H1 (cell line): ENCODE measurements around the gene UBIAD1. TPM values are rescaled to one million over a fixed set of nuclear protein-coding genes. Genes with fewer than 3 reads are reported as not detected.

Source experiments
- CTCF ChIA-PET: fragments of 300-600 bp; sonication (Branson Sonifier 250); formaldehyde crosslinking; loops from one replicate; lab custom pipeline; 2021; ENCODE audit not compliant: partially characterized antibody; lab: Charles Lee
- POLR2A ChIA-PET: fragments of 300-600 bp; sonication (Branson Sonifier 250); formaldehyde crosslinking; loops from one replicate; lab custom pipeline; 2021; ENCODE audit warnings: inconsistent platforms; ENCODE audit not compliant: partially characterized antibody; lab: Charles Lee
- DNase-seq, 2 experiments: peaks; one replicate each; pipeline versions ENCODE4 v3.0.0 to v3.0.0-alpha.2; 2010 to 2022; ENCODE audit warnings: low spot score in 2 of 2, low read depth in 1 of 2, mixed read lengths in 1 of 2
- FAIRE-seq: peaks from 2 replicates; lab custom pipeline; 2011; peaks lifted over from hg19 to GRCh38; lab: Jason Lieb, UNC
- H2AFZ ChIP-seq: 2 replicates; pipeline ENCODE4 v1.8.1; 2012; ENCODE audit warnings: low read length, inconsistent platforms
- H2AK5ac ChIP-seq: 2 replicates; pipeline ENCODE4 v1.6.1; 2013; ENCODE audit warnings: low read depth, low read length
- H2BK120ac ChIP-seq: replicated peaks from 2 replicates; pipeline ENCODE3; 2013; ENCODE audit warnings: low read depth, low read length, inconsistent platforms
- H2BK12ac ChIP-seq: 2 replicates; pipeline ENCODE4 v1.6.1; 2013; ENCODE audit warnings: low read depth, low read length
- H2BK15ac ChIP-seq: 2 replicates; pipeline ENCODE4 v1.6.1; 2013; ENCODE audit warnings: low read length
- H2BK20ac ChIP-seq: 2 replicates; pipeline ENCODE4 v1.6.1; 2013; ENCODE audit warnings: low read length
- H2BK5ac ChIP-seq: 2 replicates; pipeline ENCODE4 v1.6.1; 2013; ENCODE audit warnings: low read depth, low read length
- H3K14ac ChIP-seq: 2 replicates; pipeline ENCODE4 v1.6.1; 2013; ENCODE audit warnings: inconsistent platforms; ENCODE audit not compliant: insufficient read length
- H3K18ac ChIP-seq: 2 replicates; pipeline ENCODE4 v1.6.1; 2013; ENCODE audit warnings: low read length; ENCODE audit errors: extremely low read depth
- H3K23ac ChIP-seq: 2 replicates; pipeline ENCODE4 v1.6.1; 2013; ENCODE audit warnings: inconsistent platforms; ENCODE audit not compliant: insufficient read length
- H3K23me2 ChIP-seq: 2 replicates; pipeline ENCODE4 v1.6.1; 2013; ENCODE audit warnings: low read depth, low read length
- H3K27ac ChIP-seq: 2 replicates; pipeline ENCODE4 v1.6.1; 2011; ENCODE audit warnings: low read depth, low read length, inconsistent platforms
- H3K27me3 ChIP-seq, 4 experiments: replicated peaks in 1 of 4; 1 replicate in 1 of 4; 2 replicates in 3 of 4; pipeline versions ENCODE4 v1.6.1 to v1.8.1; 2011 to 2013; ENCODE audit warnings: low read length in 3 of 4, mild to moderate bottlenecking in 3 of 4, inconsistent platforms in 2 of 4, mixed read lengths in 2 of 4, moderate library complexity in 1 of 4; ENCODE audit not compliant: control insufficient read depth in 3 of 4, insufficient read depth in 3 of 4; ENCODE audit errors: extremely low read depth in 1 of 4
- H3K36me3 ChIP-seq, 4 experiments: 2 replicates each; pipeline versions ENCODE4 v1.6.1 to v1.8.1; 2011 to 2013; ENCODE audit warnings: mild to moderate bottlenecking in 4 of 4, low read length in 3 of 4, moderate library complexity in 2 of 4, control low read depth in 1 of 4, inconsistent platforms in 1 of 4; ENCODE audit not compliant: insufficient read depth in 4 of 4, control insufficient read depth in 2 of 4
- H3K4ac ChIP-seq: replicated peaks from 2 replicates; pipeline ENCODE3; 2013; ENCODE audit warnings: low read length, low read depth, mixed read lengths, inconsistent platforms; ENCODE audit not compliant: insufficient read length
- H3K4me1 ChIP-seq, 4 experiments: replicated peaks in 1 of 4; 1 replicate in 1 of 4; 2 replicates in 3 of 4; pipeline versions ENCODE4 v1.6.1 to v1.8.1; 2011 to 2013; ENCODE audit warnings: low read length in 3 of 4, inconsistent platforms in 2 of 4, mixed read lengths in 1 of 4; ENCODE audit not compliant: insufficient read depth in 4 of 4, control insufficient read depth in 3 of 4
- H3K4me2 ChIP-seq, 2 experiments: 2 replicates each; pipeline versions ENCODE4 v1.6.1 to v1.8.1; 2011 to 2013; ENCODE audit warnings: low read depth in 2 of 2, low read length in 2 of 2, control low read depth in 1 of 2, inconsistent platforms in 1 of 2, mild to moderate bottlenecking in 1 of 2; ENCODE audit not compliant: insufficient read depth in 1 of 2
- H3K4me3 ChIP-seq, 4 experiments: fragments of 200-600, 300-600 bp in 1 of 4; sonication (generic), shearing (Covaris generic), sonication (Bioruptor Twin) in 1 of 4; 2 replicates each; pipeline versions ENCODE4 v1.5.1 to v1.8.1; 2011 to 2016; ENCODE audit warnings: low read length in 4 of 4, low read depth in 3 of 4, control low read depth in 2 of 4, inconsistent platforms in 2 of 4, mild to moderate bottlenecking in 2 of 4, mixed read lengths in 1 of 4, moderate library complexity in 1 of 4; ENCODE audit not compliant: insufficient read depth in 2 of 4; ENCODE audit errors: extremely low read depth in 1 of 4
- H3K56ac ChIP-seq: replicated peaks from 2 replicates; pipeline ENCODE3; 2013; ENCODE audit warnings: low read depth, mild to moderate bottlenecking, mixed read lengths, low read length, inconsistent platforms; ENCODE audit not compliant: insufficient read length
- H3K79me1 ChIP-seq: 2 replicates; pipeline ENCODE4 v1.6.1; 2013; ENCODE audit warnings: low read depth, low read length, control low read depth
- H3K79me2 ChIP-seq, 2 experiments: 2 replicates each; pipeline versions ENCODE4 v1.6.1 to v1.8.1; 2012 to 2013; ENCODE audit warnings: low read length in 2 of 2, mild to moderate bottlenecking in 2 of 2, inconsistent platforms in 1 of 2; ENCODE audit not compliant: insufficient read depth in 2 of 2, control insufficient read depth in 1 of 2
- H3K9ac ChIP-seq, 4 experiments: replicated peaks in 1 of 4; 1 replicate in 1 of 4; 2 replicates in 3 of 4; pipeline versions ENCODE4 v1.6.1 to v1.8.1; 2011 to 2013; ENCODE audit warnings: low read depth in 3 of 4, low read length in 3 of 4, control low read depth in 2 of 4, mild to moderate bottlenecking in 2 of 4, moderate library complexity in 2 of 4, inconsistent platforms in 1 of 4; ENCODE audit errors: extremely low read depth in 1 of 4
- H3K9me3 ChIP-seq, 2 experiments: 2 replicates each; pipeline versions ENCODE4 v1.6.1 to v1.8.1; 2012 to 2013; ENCODE audit warnings: mild to moderate bottlenecking in 2 of 2, moderate library complexity in 2 of 2, control low read depth in 1 of 2, inconsistent platforms in 1 of 2, low read depth in 1 of 2, low read length in 1 of 2, mixed read lengths in 1 of 2; ENCODE audit not compliant: insufficient read depth in 2 of 2
- H4K20me1 ChIP-seq, 2 experiments: replicated peaks in 1 of 2; 2 replicates each; pipeline versions ENCODE3 to v1.8.1; 2011 to 2013; ENCODE audit warnings: inconsistent platforms in 2 of 2, low read length in 2 of 2, mild to moderate bottlenecking in 1 of 2; ENCODE audit not compliant: insufficient read depth in 2 of 2, control insufficient read depth in 1 of 2
- H4K5ac ChIP-seq: 2 replicates; pipeline ENCODE4 v1.6.1; 2013; ENCODE audit warnings: low read length, low read depth, mixed read lengths, inconsistent platforms; ENCODE audit not compliant: insufficient read length
- H4K8ac ChIP-seq: 2 replicates; pipeline ENCODE4 v1.8.0; 2013; ENCODE audit warnings: mild to moderate bottlenecking, moderate library complexity, low read length, inconsistent platforms; ENCODE audit not compliant: insufficient read depth; ENCODE audit errors: extremely low read depth
- H4K91ac ChIP-seq: replicated peaks from 2 replicates; pipeline ENCODE3; 2013; ENCODE audit warnings: low read length, mixed read lengths, inconsistent platforms; ENCODE audit not compliant: insufficient read length
- CTBP2 ChIP-seq: IDR thresholded peaks from 2 replicates; pipeline ENCODE4 v1.7.0; 2011; ENCODE audit warnings: borderline replicate concordance, mild to moderate bottlenecking, moderate library complexity, mixed read lengths, low read length; ENCODE audit not compliant: insufficient read depth, insufficient read length
- EGR1 ChIP-seq: IDR thresholded peaks from 2 replicates; pipeline ENCODE4 v1.6.1; 2011; ENCODE audit warnings: low read depth, low read length, borderline replicate concordance
- EP300 ChIP-seq, 2 experiments: IDR thresholded peaks; 1 replicate in 1 of 2; 2 replicates in 1 of 2; pipeline ENCODE4 v1.6.1; 2011 to 2012; ENCODE audit warnings: low read depth in 2 of 2, low read length in 2 of 2, mild to moderate bottlenecking in 2 of 2, borderline replicate concordance in 1 of 2, inconsistent platforms in 1 of 2, moderate library complexity in 1 of 2
- GABPA ChIP-seq: IDR thresholded peaks from 2 replicates; pipeline ENCODE4 v1.6.1; 2011; ENCODE audit warnings: mild to moderate bottlenecking, low read length, moderate library complexity, borderline replicate concordance; ENCODE audit not compliant: insufficient read depth
- JUN ChIP-seq: IDR thresholded peaks from 2 replicates; pipeline ENCODE4 v1.6.1; 2011; ENCODE audit warnings: low read depth, mild to moderate bottlenecking, improper control_type of control experiment, low read length
- RFX5 ChIP-seq: IDR thresholded peaks from 2 replicates; pipeline ENCODE4 v1.6.1; 2011; ENCODE audit warnings: low read depth, low read length, improper control_type of control experiment, borderline replicate concordance
- SP1 ChIP-seq: IDR thresholded peaks from 2 replicates; pipeline ENCODE4 v1.6.1; 2011; ENCODE audit warnings: low read depth, low read length
- SUZ12 ChIP-seq: fragments of 200-600 bp; sonication (generic); IDR thresholded peaks from 2 replicates; pipeline ENCODE4 v1.6.1; 2012; ENCODE audit warnings: mild to moderate bottlenecking, inconsistent platforms, low read length, moderate library complexity, mixed read lengths
- TAF1 ChIP-seq: IDR thresholded peaks from 2 replicates; pipeline ENCODE4 v1.6.1; 2011; ENCODE audit warnings: mild to moderate bottlenecking, low read depth, low read length
- WGBS, 2 experiments: shearing (Covaris generic) in 1 of 2; methylation state at CpG; one replicate each; pipeline versions ENCODE4 v1.1.6 to v1.1.7; 2013 to 2015; ENCODE audit warnings: low lambda C conversion rate in 2 of 2, mixed read lengths in 2 of 2, inconsistent platforms in 1 of 2, low coverage in 1 of 2, missing lambda C conversion rate in 1 of 2; ENCODE audit not compliant: insufficient replicate concordance in 2 of 2, insufficient coverage in 1 of 2, insufficient read length in 1 of 2; ENCODE audit errors: extremely low coverage in 1 of 2, missing lambda C conversion rate in 1 of 2; 5-methylcytosine and 5-hydroxymethylcytosine counted together
- polyA plus RNA-seq, 7 experiments: library from polyadenylated mRNA; depleted of rRNA in 3 of 7; stranded (reverse) in 5 of 7; unstranded in 2 of 7; fragments of >200 nt in 5 of 7; fragments of 200-250 nt in 2 of 7; gene quantifications; 1 replicate in 5 of 7; 2 replicates in 1 of 7; 4 replicates in 1 of 7; pipeline versions ENCODE4 v1.2.1 to v1.2.3, GENCODE V29; 2011 to 2013; ENCODE audit warnings: missing spikeins in 2 of 7, mixed read lengths in 2 of 7
- total RNA-seq: library from RNA; stranded (reverse); fragmentation: NEBNext Ultra II Directional; extraction: Animal tissue kit (Norgen Biotek cat#: 25700); gene quantifications from 2 replicates; pipeline ENCODE4 v1.2.1, GENCODE V29; 2021
- TF ChIP-seq, protein P1 (sequence below), 3 experiments: IDR thresholded peaks; 1 replicate in 2 of 3; 2 replicates in 1 of 3; pipeline versions ENCODE4 v1.5.1 to v1.6.1; 2011; ENCODE audit warnings: low read length in 3 of 3, mild to moderate bottlenecking in 3 of 3, inconsistent platforms in 2 of 3, low read depth in 1 of 3, moderate library complexity in 1 of 3; ENCODE audit not compliant: insufficient read depth in 1 of 3; ENCODE audit errors: control extremely low read depth in 1 of 3

UBIAD1 gene
- total and polyA plus RNA-seq, 2 of the 8 experiments (the other 6 are each of a cell fraction or from before 2014, with no cell fraction given): 23.4 to 26.6 TPM

DNA sequence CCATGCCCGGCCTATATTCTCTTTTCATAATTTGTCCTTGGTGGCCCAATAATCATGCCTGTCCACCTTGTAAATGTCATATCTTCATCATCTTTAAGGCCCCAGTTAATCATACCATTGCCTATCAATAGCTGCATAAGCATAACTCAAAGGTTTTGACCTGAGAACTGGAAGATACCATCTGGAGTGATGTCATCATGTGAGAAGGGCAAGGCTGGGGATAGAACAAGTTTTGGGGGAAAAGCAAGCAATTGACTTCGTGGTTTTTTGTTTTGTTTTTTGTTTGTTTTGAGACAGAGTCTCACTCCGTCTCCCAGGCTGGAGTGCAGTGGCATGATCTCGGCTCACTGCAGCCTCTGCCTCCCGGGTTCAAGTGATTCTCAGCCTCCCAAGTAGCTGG is 6.2 kb downstream of the UBIAD1 start:
- WGBS, 2 experiments: 91% methylated on average over 5 of the region's 5 CpGs; no CpG with 5 or more reads in 1 of the 2 experiments
- DNase-seq: no peak
- Histone ChIP-seq H2BK12ac (no peak overlapping the region), H3K27ac (no peak overlapping the region), H2AFZ (no peak overlapping the region), H2BK15ac (no peak overlapping the region), H2BK20ac (no peak overlapping the region), H4K20me1 (peaks cover 0 to 4% of the 10 kb centered on the region in 2 experiments), H3K4me3 (no peak overlapping the region), H3K14ac (no peak overlapping the region), H3K27me3 (no peaks in the 10 kb centered on the region), H3K18ac (no peak overlapping the region), H3K36me3 (peaks cover 0 to 11% (median 1%) of the 10 kb centered on the region in 4 experiments; a peak in 4 of 8 replicates), H3K9me3 (no peaks in the 10 kb centered on the region), H3K56ac (no peak overlapping the region), H3K79me2 (peaks cover 6 to 53% of the 10 kb centered on the region in 2 experiments; a peak in 3 of 4 replicates), H3K9ac (no peak overlapping the region), H3K23ac (no peak overlapping the region), H2AK5ac (no peak overlapping the region), H3K4me1 (no peaks in the 10 kb centered on the region; a peak in 3 of 7 replicates), H4K8ac (no peak overlapping the region), H3K23me2 (no peaks in the 10 kb centered on the region; the same call in 1 of the 2 replicates), H3K4ac (no peak overlapping the region), H4K5ac (no peak overlapping the region), H3K4me2 (no peak overlapping the region), H2BK120ac (no peak overlapping the region), H3K79me1 (peaks cover 18% of the 10 kb centered on the region; the same call in 1 of the 2 replicates), H4K91ac (no peak overlapping the region), H2BK5ac (no peak overlapping the region)
- ChIA-PET POLR2A (no interaction called here), CTCF (interaction anchor here (1.3 to 1.8 kb wide), 2 partner anchors 41 to 367 kb away, joined by 3 to 4 read pairs; no protein-coding TSS in a partner anchor)
- no peak for FAIRE-seq
- TF ChIP-seq SP1 (no peak), RFX5 (no peak), EP300 (IDR thresholded peaks at IDR 0.05; ENCODE audit: borderline replicate concordance in 1 of 2, low read depth in 2 of 2, low read length in 2 of 2) (no peak), JUN (no peak), SUZ12 (no peak), TAF1 (no peak), GABPA (no peak), EGR1 (no peak), CTBP2 (no peak)
- TF ChIP-seq, protein P1, sequence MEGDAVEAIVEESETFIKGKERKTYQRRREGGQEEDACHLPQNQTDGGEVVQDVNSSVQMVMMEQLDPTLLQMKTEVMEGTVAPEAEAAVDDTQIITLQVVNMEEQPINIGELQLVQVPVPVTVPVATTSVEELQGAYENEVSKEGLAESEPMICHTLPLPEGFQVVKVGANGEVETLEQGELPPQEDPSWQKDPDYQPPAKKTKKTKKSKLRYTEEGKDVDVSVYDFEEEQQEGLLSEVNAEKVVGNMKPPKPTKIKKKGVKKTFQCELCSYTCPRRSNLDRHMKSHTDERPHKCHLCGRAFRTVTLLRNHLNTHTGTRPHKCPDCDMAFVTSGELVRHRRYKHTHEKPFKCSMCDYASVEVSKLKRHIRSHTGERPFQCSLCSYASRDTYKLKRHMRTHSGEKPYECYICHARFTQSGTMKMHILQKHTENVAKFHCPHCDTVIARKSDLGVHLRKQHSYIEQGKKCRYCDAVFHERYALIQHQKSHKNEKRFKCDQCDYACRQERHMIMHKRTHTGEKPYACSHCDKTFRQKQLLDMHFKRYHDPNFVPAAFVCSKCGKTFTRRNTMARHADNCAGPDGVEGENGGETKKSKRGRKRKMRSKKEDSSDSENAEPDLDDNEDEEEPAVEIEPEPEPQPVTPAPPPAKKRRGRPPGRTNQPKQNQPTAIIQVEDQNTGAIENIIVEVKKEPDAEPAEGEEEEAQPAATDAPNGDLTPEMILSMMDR (IDR thresholded peaks at IDR 0.05; ENCODE audit: control extremely low read depth in 1 of 3, insufficient read depth in 1 of 3, low read depth in 1 of 3, low read length in 3 of 3): no peak
